Left ventricle myocardium inferior (tissue), 1 donor: ENCODE results near the gene NUP133. TPM values are rescaled to one million over a fixed set of nuclear protein-coding genes. Genes with fewer than 3 reads are reported as not detected.

Source experiments
- DNase-seq: peaks from one replicate; pipeline ENCODE4 v3.0.0-alpha.2; 2020
- H3K27ac ChIP-seq: fragments of 200-600 bp; replicated peaks from 2 replicates; pipeline ENCODE4 v1.8.0; 2021
- H3K27me3 ChIP-seq: fragments of 200-600 bp; 2 replicates; pipeline ENCODE4 v1.8.0; 2021; ENCODE audit warnings: low read depth
- H3K36me3 ChIP-seq: fragments of 200-600 bp; 2 replicates; pipeline ENCODE4 v1.8.0; 2021
- H3K4me1 ChIP-seq: fragments of 200-600 bp; 2 replicates; pipeline ENCODE4 v1.8.0; 2021
- H3K4me3 ChIP-seq: fragments of 200-600 bp; 2 replicates; pipeline ENCODE4 v1.8.0; 2021; ENCODE audit warnings: mild to moderate bottlenecking, moderate library complexity
- H3K9me3 ChIP-seq: fragments of 200-600 bp; replicated peaks from 2 replicates; pipeline ENCODE4 v1.8.0; 2021
- CTCF ChIP-seq: fragments of 200-600 bp; IDR thresholded peaks from 2 replicates; pipeline ENCODE4 v1.8.0; 2021; ENCODE audit warnings: antibody characterized with exemption, mild to moderate bottlenecking, borderline replicate concordance
- intact Hi-C: fragments of 100-400 bp; cut with micrococcal nuclease; formaldehyde crosslinking; loops from one replicate; pipeline ENCODE4 v1.11.0; 2022
- total RNA-seq: library from RNA; stranded (reverse); fragmentation: NEBNext Ultra II Directional; extraction: Animal tissue kit (Norgen Biotek cat#: 25700); gene quantifications from one replicate; pipeline ENCODE4 v1.2.1, GENCODE V29; 2021
- donor health status: DM: no; HTN: yes; CAD: no; lungs with severe emphysema.

Gene NUP133
- total RNA-seq, 1 donor from 2014 or later = 31.3 TPM

GRCh38 chr1:229507502-229507901, 639 bp downstream of the NUP133 start:
- Histone ChIP-seq H3K27me3 (no peaks in the 10 kb centered on the region), H3K9me3 (no peaks in the 10 kb centered on the region), H3K27ac (peak overlapping the region; percentile 97), H3K4me1 (peaks cover 30% of the 10 kb centered on the region), H3K4me3 (peak overlapping the region; percentile 96), H3K36me3 (peaks cover 20% of the 10 kb centered on the region)
- intact Hi-C loops = no loop called here
- no peak for TF ChIP-seq CTCF
- DNase-seq = no peak

- H3K9me3 ChIP-seq = no peaks in the 10 kb centered on the region
- peaks cover 26% of the 10 kb centered on the region for H3K36me3 ChIP-seq
- no peaks in the 10 kb centered on the region for H3K27me3 ChIP-seq
- no peak for DNase-seq
- intact Hi-C loops = no loop called here
- peaks cover 30% of the 10 kb centered on the region for H3K4me1 ChIP-seq
- TF ChIP-seq CTCF = no peak
- peak overlapping the region; percentile 96 for H3K4me3 ChIP-seq
- H3K27ac ChIP-seq = no peak overlapping the region
These were observed 1.5 kb downstream of the NUP133 start for GRCh38 chr1:229506633-229507032.

GRCh38 chr1:229495782-229496181, 12.4 kb downstream of the NUP133 start:
- no peak for TF ChIP-seq CTCF
- intact Hi-C loops = no loop called here
- Histone ChIP-seq H3K27ac (no peak overlapping the region), H3K9me3 (no peaks in the 10 kb centered on the region), H3K4me3 (no peak overlapping the region), H3K4me1 (no peaks in the 10 kb centered on the region), H3K36me3 (peaks cover 100% of the 10 kb centered on the region), H3K27me3 (no peaks in the 10 kb centered on the region)
- no peak for DNase-seq

GRCh38 chr1:229487181-229487580, 21.0 kb downstream of the NUP133 start:
- no peaks in the 10 kb centered on the region for H3K9me3 ChIP-seq
- no peak overlapping the region for H3K4me3 ChIP-seq
- TF ChIP-seq CTCF = no peak
- no peaks in the 10 kb centered on the region for H3K27me3 ChIP-seq
- intact Hi-C loops = no loop called here
- no peak overlapping the region for H3K27ac ChIP-seq
- peaks cover 3% of the 10 kb centered on the region for H3K4me1 ChIP-seq
- peaks cover 94% of the 10 kb centered on the region for H3K36me3 ChIP-seq
- no peak for DNase-seq

GRCh38 chr1:229485318-229485717, 22.8 kb downstream of the NUP133 start:
- Histone ChIP-seq H3K27me3 (no peaks in the 10 kb centered on the region), H3K4me1 (peaks cover 5% of the 10 kb centered on the region), H3K9me3 (no peaks in the 10 kb centered on the region), H3K4me3 (no peak overlapping the region), H3K27ac (no peak overlapping the region), H3K36me3 (peaks cover 82% of the 10 kb centered on the region)
- TF ChIP-seq CTCF = no peak
- no peak for DNase-seq
- intact Hi-C loops = no loop called here

- no peak for TF ChIP-seq CTCF
- no peak overlapping the region for H3K4me3 ChIP-seq
- H3K9me3 ChIP-seq = no peaks in the 10 kb centered on the region
- DNase-seq = no peak
- H3K4me1 ChIP-seq = peaks cover 5% of the 10 kb centered on the region
- no peak overlapping the region for H3K27ac ChIP-seq
- no peaks in the 10 kb centered on the region for H3K27me3 ChIP-seq
- peaks cover 76% of the 10 kb centered on the region for H3K36me3 ChIP-seq
- intact Hi-C loops = loop anchor here (5.0 kb wide), 1 partner anchor 225 kb away; no protein-coding TSS in a partner anchor
These were observed 25.6 kb downstream of the NUP133 start for GRCh38 chr1:229482511-229482910.
